GM19438 (cell line): ENCODE data around the gene PLEKHG4.

Experiments used
- ATAC-seq: cut with Tn5 transposase; IDR thresholded peaks from one replicate; pipeline ENCODE4 v1.9.1; 2021; ENCODE audit warnings: low read depth; ENCODE audit not compliant: unreplicated experiment

The PLEKHG4 gene

DNA sequence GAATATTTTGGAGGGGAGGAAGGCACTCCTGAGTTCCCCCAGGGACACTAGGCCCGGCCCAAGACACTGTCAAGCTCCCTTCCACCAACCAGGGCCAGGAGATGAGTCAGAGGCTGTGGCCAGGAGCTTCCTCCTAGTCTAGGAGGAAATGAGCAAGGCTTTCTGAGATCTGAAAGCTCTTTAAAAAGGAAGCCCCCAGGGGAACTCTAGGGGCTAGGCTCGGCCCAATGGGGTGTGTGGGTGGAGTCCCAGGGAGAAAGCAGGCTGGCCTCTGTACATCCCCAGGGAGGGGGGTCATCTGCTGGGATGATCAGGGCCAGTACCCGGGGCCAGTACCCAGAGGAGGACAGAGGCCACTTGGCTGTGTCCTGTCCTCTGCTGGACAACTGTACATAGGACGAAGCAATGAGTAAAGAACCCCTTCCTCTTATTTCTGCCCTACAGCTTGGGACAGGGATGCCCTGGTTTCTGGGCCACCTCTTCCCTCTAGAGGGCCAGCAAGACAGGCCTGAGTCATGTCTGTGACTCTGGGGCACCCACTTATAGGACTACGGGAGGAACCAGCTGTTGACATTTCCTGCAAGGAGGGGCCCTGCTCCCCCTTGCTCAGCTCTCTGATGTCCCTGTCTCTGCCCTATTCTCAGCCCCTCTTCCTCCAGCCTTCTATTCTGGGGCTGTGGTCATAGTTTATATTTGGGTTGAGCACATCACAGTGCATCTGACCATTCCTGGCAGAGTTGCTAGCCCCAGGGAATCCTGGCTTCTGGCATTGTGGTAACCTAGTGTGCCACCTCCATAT lies 34.7 kb upstream of the PLEKHG4 start:
- ATAC-seq, result peak; percentile 42

DNA sequence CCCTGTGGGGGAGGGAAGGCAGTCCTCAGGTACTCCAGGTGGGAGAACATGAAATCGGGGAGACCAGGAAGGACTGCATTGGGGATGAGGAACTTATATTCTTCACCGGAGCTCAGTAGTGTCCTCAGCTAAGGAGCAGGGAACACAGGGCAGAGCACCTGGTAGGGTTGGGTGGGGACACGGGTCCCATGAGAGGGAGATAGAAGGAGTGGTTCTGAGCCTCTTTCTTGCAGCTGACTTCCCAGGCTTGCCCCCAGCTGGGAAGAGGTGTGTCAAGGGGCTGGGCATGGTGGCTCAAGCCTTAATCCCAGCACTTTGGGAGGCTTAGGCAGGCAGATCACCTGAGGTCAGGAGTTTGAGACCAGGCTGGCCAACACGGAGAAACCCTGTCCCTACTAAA lies 34.1 kb upstream of the PLEKHG4 start:
- no peak for ATAC-seq

DNA sequence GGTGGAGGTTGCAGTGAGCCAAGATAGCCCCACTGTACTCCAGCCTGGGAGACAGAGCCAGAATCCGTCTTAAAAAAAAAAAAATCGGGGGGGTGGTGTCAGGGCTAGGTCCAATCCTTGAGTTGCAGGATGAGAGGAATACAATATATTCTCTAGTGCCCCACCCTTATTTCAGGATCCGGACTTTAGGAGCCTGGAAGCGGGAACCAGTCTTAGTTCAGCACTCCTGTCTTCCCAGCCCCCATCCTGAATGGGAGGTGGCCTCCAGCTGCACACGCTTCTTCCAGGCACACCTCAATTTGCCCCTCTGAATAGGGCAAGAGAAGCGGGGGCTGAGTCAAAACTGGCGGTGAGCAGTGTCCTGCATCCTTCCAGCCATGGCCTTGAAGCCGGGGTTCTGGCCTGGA lies 33.7 kb upstream of the PLEKHG4 start:
- ATAC-seq, result no peak

DNA sequence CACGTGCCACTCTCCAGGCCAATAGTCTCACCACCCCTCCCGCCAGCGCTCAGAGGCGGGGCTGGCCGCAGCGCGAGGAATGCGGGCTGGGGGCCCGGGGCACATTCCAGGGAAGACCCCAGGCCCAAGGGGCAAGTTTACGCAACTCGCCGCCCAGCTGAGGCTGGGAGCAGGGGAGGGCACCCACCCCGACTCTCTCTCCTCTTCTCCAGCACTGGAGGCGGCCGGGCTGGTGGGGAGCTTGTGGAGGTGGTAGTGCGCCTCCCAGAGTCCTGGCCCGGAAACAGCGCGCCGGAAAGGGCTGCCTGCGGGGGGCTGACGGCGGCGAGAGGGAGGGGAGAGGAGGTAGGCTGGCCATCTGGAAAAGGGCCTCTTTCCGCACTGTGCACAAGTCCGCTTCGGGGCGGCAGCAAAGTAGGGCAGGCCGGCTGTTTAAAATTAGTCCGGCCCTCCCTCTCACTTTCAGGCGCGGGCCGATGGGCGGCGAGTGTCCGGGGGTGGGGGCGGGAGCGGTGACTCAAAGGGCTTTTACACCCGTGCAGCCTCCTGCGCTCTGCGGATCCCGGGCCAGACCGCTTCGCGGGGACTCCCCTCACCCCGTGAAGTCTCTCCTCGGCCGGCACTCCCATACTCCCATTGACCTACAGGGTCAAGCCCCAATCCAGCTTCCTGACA lies 33.1 kb upstream of the PLEKHG4 start:
- peak; percentile 14 for ATAC-seq

DNA sequence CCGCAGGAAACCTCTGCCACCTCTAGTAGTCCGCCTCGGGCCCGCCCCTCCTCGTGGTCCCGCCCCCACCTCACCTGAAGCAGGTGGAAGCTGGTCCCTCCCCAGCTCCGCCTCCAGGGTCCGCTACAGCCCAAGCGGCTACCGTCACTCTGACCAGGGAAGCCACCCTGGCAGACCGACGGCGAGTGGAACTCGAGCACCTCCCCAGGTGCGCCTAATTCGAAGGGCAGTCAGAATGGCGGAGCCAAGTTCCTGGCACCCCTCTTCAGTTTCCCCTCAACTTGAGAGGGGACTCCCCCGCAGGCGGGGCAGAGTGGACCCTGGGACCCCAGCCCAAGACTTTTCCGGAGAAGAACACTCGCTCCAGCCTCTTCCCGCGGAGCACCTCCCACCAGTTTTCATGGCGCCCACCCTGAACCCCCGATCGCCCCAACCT lies 32.6 kb upstream of the PLEKHG4 start:
- ATAC-seq, result peak; percentile 9

DNA sequence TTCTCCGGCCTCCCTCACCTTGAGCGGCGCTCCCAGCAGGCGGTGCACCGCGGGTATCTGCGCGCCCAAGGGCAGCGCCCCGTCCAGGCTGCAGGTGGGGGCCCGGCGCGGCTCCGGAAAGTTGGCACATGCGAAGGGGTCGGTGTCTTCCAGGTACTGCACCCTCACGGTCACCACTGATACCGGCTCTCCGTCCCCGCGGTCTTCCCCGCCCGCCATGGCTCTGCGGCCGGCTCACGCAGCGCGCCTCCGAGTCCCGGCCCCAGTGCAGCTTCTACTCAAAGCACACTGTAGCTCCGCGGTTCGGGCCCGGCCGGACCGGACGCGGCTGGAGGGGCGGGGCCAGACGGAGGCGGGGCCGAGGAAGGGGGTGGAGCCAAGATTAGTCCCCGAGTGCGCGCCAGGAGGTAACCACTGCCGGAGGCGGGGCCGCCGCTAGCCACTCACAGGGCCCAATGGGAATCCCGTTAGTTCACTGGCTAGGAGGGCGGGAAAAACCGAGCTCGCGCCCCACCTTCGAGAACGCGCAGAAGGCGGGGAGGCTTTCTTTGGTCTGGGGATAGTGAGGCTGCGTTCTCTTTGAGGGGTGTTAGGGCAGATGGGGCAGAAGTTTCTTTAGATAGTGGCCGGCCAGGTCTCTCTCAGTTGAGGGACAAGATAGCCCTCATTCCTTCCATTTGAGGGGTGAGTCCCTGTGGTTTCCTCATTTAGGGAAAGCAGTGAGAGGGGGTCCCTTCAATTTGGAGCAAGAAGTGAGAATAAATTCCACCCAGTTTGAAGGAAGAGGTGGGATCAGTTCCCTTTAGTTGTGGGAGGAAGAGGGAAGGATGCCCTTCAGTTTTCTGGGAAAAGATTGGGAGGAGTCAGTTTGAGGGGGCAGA lies 31.9 kb upstream of the PLEKHG4 start, which contains the start of gene FHOD1:
FHOD1 (minus strand) TSS at position 290 of the 881 bp plus-strand sequence; CDS start at position 219, 71 bp downstream.
- ATAC-seq, result peak; percentile 43

DNA sequence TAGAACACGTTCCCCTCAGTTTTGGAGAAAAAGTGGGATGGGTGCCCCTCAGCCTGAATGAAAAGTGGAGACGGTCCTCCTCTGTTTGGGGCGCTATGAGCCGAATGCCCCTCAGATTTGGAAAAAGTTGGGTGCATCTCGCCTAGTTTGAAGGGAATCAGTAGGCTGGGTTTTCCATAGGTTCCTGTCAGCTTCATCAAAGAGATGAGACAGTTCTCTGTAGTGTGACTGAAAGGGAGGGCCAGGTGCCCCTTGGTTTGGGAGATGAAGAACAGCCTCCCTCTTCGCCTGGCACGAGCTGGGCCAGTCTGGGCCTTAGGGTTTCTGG lies 31.3 kb upstream of the PLEKHG4 start:
- ATAC-seq, result no peak

DNA sequence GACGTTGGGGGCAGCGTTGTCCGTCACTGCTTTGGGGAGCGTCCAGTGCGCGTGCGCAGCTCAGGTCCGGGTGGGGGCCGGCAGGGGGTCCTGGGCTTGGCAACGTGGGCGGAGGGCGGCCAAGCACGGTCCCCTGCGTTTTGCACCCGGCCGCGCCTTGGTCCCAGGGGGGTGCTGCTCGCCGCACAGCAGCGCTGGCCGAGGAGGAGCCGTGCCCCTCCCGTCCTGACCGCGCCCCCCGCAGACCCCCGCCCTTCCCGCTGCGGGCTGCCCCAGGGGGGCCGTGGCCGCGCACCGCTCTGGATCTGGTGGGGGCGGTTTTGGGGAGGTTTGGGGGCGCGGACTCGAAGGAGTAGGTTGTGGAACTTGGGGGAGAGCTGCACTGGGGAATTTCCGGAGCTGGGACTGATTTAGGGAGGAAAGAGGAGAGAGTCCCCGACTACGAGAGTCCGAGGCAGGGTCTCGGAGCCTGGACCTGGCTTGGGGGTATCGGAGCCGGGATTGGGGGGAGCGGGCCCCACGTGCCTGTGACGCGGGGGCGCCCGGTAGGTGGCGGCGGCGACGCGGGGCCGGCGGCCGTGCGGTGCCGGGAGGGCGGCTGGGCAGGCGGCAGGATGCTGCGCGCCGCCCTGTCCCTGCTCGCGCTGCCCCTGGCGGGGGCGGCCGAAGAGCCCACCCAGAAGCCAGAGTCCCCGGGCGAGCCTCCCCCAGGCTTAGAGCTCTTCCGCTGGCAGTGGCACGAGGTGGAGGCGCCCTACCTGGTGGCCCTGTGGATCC lies 30.7 kb upstream of the PLEKHG4 start, which contains the start of gene SLC9A5:
SLC9A5 (plus strand) TSS at position 579 of the 777 bp plus-strand sequence; CDS start at position 615, 36 bp downstream.
- no peak for ATAC-seq

DNA sequence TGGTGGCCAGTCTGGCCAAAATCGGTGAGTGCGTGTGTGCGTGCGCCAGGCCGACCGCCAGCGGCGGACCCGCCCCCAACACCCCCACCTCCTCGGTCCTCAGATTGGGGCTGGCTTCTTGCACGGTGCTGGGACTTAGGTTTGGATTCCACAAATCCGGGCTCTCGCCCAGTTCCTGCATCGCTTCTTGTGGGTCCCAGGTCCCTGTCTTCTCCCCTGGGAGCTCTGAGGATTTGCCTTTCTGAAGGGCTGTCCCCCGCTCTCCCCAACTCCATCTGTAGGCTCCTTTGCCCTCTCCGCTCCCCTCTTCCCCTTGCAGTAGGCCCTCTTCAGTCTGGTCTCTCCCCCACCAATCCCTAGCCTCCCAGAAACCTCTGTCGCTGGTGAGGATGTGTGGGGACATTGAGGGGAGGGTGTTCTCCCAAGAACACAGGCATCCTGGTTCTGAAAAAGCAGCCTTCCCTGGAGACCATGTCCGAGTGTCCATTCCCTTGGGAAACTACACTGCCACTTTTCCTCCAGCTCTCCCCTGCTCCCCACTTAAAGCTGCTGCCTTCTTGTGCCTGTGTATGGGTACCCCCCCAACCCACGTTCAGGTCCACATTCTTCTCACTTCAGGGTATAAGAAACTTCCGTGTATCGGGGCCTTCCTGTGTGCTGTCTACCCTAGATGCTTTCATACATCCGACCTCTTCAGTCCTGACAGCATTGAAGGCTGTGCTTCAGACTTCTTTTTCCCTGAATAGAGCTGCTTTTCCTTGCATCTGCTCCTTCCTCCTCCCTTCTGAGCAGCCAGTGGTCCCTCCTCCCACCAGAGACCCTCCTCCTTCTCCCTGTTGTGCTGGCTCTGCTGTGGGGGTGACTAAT lies 29.9 kb upstream of the PLEKHG4 start:
- no peak for ATAC-seq

DNA sequence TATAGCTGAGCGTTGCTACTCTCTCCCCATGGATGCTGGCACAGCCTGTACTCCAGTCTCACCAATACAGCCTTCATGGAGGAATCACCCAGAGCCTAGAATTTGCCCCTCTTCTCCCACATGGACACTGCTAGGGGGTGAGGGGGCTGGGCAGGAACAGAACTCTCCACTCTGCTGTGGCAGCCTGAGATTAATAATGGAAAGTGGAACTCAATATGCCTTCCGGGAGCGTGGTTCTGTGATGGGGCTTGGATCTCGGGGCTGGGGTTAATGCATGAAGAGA lies 29.3 kb upstream of the PLEKHG4 start:
- no peak for ATAC-seq

DNA sequence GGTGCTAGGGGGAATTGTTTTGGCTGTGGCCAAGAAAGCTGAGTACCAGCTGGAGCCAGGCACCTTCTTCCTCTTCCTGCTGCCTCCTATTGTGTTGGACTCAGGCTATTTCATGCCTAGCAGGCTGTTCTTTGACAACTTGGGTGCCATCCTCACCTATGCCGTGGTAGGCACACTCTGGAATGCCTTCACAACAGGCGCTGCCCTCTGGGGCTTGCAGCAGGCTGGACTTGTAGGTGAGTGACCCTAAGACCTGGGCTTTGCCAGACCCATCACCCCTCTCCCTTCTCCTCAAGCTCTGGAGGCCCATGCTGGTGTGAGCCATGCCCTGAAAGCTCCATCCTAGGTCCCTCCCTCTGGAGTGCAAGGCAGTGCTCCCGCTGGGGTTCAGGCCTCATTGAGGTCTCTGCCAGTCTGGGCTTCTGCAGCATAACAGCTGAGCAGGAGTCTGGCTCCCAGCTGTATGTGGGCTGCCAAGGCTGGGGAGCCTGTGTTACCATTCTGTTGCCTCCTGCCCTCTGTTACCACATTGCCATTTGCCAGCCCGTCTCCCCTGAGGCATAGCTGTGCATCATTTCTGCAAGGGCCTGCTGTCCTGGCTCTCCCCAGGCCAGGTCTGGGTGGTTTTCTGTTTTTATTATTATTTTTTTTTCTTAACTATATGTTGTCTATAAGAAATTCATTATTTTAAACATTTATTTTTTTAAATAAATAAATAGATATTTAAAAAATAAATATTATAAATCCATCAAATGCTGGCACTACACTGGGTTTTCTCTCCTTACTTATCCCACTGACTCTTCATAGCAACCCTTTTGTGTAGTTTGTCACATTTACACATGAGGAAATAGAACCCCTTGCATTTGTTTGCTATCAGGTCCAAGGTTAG lies 26.5 kb upstream of the PLEKHG4 start:
- ATAC-seq, result no peak

DNA sequence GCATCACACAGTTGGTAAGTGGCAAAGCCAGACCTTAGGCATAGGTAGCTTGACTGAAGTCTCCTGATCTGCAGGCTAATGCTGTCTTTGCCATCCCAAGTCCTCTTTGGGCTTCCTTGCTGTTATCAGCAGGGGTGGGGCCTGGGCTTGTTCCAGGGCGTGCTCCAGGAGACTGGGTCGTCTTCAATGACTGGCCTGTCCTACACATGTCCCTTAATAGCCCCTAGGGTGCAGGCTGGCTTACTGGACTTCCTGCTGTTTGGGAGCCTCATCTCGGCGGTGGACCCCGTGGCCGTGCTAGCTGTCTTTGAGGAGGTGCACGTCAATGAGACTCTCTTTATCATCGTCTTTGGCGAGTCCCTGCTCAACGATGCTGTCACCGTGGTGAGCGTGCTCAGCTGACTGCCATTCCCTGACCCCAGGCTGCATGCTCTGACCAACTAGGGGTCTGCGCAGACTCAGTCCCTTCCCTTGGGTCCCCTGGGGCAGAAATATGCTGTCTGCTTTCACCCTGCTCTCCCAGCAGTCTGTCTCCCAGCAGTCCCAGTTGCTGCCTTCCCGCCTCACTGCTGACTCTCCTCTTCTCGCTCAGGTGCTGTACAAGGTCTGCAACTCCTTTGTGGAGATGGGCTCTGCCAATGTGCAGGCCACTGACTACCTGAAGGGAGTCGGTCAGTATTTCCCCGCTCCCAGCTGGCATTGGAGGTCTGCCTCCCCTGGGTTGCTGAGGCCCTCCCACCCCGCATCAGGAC lies 24.4 kb upstream of the PLEKHG4 start:
- no peak for ATAC-seq

DNA sequence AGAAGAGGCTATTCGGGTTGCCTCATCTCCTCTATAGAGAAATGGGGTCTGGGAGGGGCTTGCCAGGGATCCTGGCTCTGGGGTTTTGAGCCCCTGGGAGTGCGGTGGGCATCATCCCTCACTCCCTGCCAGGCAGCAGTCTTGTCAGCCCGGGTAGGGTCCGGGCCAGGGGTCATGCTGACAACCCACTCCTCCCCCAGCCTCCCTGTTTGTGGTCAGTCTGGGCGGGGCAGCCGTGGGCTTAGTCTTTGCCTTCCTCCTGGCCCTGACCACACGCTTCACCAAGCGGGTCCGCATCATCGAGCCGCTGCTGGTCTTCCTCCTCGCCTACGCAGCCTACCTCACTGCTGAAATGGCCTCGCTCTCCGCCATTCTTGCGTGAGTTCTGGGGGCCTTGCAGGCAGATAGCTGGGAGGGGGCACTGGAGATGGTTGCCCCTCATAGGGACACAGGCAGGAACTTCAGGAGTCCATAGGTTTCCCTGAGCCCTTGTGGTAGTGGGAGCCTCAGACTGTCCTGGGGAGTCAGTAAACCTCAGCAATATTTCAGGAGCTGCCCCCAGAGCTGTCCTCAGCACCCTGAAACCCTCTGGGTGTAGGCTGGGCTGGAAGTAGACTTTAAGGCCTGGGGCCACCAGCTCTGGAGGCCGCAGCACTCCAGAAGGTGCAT lies 23.6 kb upstream of the PLEKHG4 start:
- no peak for ATAC-seq

DNA sequence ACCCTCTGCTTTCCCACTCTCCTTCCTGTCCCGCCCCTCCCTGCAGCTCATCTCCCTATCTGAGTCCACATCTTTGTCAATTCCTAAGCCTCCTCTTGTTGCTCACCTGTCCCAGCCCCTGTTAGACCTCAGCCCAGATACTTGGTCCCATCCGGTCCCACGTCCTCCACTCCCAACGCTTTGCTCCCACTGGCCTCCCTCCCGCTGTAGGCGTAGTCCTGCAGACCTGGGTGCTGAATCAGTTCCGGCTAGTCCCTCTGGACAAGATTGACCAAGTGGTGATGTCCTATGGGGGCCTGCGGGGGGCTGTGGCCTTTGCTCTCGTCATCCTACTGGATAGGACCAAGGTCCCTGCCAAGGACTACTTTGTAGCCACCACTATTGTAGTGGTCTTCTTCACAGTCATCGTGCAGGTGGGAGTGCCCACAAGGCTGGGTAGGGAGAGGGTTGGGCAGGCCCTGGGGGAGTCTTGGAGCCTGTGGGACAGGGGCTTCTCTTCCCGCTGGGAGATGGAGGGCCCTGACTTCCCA lies 22.6 kb upstream of the PLEKHG4 start:
- ATAC-seq, result no peak

DNA sequence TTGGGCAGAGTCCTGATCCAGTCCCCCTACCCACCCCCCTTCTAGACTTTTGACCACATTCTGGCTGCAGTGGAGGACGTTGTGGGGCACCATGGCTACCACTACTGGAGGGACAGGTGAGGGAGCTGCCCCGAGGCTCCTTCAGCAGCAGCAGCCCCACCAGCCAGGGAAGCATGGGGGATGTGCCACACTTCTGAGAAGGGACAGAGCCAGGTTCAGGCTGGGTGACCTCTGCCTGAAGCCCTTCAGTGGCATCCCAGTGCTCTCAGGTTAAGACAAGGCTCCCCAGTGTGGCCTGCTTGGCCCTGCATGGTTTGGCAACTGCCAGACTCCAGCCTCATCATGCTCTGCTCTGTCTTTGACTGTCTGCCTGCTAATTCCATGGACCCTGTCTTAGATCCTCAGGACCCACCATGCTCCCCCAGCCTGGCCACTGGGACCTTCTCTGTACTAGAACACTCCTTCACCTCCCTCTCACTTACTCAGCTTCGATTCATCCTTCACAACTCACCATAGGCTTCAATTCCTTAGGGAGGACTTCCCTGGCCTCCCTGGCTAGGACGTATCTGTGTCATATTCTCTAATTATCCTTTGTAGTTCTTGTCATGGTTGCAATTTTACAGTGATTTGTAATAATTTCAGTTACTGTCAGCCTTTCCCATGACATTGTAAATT lies 21.7 kb upstream of the PLEKHG4 start:
- ATAC-seq, result no peak

DNA sequence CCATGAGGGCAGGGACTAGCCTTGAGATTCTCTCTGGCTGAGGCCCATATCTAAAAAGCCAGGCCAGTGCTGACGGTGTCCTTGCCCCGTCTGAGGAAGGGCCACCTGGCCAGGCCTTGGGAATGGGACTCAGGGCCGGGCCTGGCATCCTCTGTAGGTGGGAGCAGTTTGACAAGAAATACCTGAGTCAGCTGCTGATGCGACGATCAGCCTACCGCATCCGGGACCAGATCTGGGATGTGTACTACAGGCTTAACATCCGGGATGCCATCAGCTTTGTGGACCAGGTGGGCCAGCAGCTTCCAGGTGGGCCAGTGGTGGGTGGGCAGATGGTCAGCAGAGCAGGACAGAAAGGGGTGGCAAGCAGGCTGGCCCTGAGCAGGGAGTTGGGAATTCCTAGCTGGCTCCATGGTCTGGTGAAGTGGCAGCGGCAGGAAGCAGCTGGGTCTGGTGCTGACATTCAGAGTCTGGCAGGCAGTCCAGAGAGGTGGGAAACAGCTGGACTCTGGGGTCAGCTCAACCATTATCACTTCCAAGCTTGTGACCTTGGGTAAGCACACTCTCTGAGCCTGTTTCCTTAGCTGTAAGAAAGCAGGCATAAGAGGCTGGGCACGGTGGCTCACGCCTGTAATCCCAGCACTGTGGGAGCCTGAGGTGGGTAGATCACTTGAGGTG lies 21.0 kb upstream of the PLEKHG4 start:
- no peak for ATAC-seq
